Transverse colon (tissue), 4 donors: ENCODE data around the gene NUP133. TPM values are rescaled to one million over a fixed set of nuclear protein-coding genes. Genes with fewer than 3 reads are reported as not detected.
A peak's percentile ranks its signal among the peaks of the same experiment; 100 is the strongest.

Source experiments
- DNase-seq: peaks from one replicate; pipeline ENCODE4 v3.0.0-alpha.2; 2019
- H3K27ac ChIP-seq, 4 donors: fragments of 200-600 bp; sonication (generic); 2 replicates each; pipeline ENCODE4 v1.5.1; 2016 to 2018; ENCODE audit warnings: inconsistent platforms in 4 of 4
- H3K27me3 ChIP-seq: fragments of 200-600 bp; sonication (generic); 2 replicates; pipeline ENCODE4 v1.5.1; 2017; ENCODE audit warnings: inconsistent platforms
- H3K36me3 ChIP-seq, 4 donors: fragments of 200-600 bp; sonication (generic); 2 replicates each; pipeline ENCODE4 v1.5.1; 2017 to 2019; ENCODE audit warnings: inconsistent platforms in 4 of 4
- H3K4me1 ChIP-seq, 4 donors: fragments of 200-600 bp; sonication (generic); 2 replicates each; pipeline ENCODE4 v1.5.1; 2017 to 2020; ENCODE audit warnings: inconsistent platforms in 4 of 4
- H3K4me3 ChIP-seq, 4 donors: fragments of 200-600 bp; sonication (generic); 1 replicate in 1 of 4; 2 replicates in 3 of 4; pipeline versions ENCODE4 v1.5.1 to v1.6.1; 2017 to 2019; ENCODE audit warnings: inconsistent platforms in 4 of 4
- H3K9me3 ChIP-seq, 2 donors: fragments of 200-600 bp; sonication (generic); 2 replicates each; pipeline ENCODE4 v1.5.1; 2017 to 2019; ENCODE audit warnings: inconsistent platforms in 2 of 2
- EP300 ChIP-seq: sonication (generic); formaldehyde crosslinking; IDR thresholded peaks from one replicate; pipeline ENCODE4 v1.6.1; 2017; ENCODE audit warnings: antibody characterized with exemption, low read depth
- POLR2A ChIP-seq: fragments of 450-650 bp; IDR thresholded peaks from one replicate; pipeline ENCODE4 v1.6.1; 2016; ENCODE audit warnings: antibody characterized with exemption, mild to moderate bottlenecking, moderate library complexity
- POLR2AphosphoS5 ChIP-seq, 3 donors: sonication (generic); formaldehyde crosslinking; IDR thresholded peaks; one replicate each; pipeline ENCODE4 v1.6.1; 2016; ENCODE audit warnings: antibody characterized with exemption in 3 of 3
- WGBS, 2 donors: methylation state at CpG; one replicate each; pipeline ENCODE4 v1.1.5; 2018; ENCODE audit warnings: low coverage in 1 of 2; 5-methylcytosine and 5-hydroxymethylcytosine counted together
- in situ Hi-C, 4 donors: fragments of 200-750 bp; cut with MboI; loops; one replicate each; pipeline versions ENCODE4 v1.15.0 to v1.15.1; 2017; ENCODE audit warnings: low sequenced_read_pairs in 3 of 4, low pct_ligation_motif_present in 1 of 4, low pct_unique_long_range_greater_than_20kb in 1 of 4
- intact Hi-C: fragments of 100-400 bp; cut with DNase I; formaldehyde crosslinking; loops from one replicate; pipeline ENCODE4 v1.15.1; 2023; ENCODE audit warnings: low total_unique reads
- total RNA-seq, 4 donors: library from RNA; depleted of rRNA; stranded (reverse); fragments of >200 nt; gene quantifications; one replicate each; pipeline ENCODE4 v1.1.0, GENCODE V29; 2016
- TF ChIP-seq, protein P1 (sequence below), 5 experiments: fragments of 200-600 bp in 3 of 5; fragments of 450-650 bp in 2 of 5; sonication (generic) in 3 of 5; IDR thresholded peaks; 1 replicate in 2 of 5; 2 replicates in 3 of 5; pipeline ENCODE4 v1.5.1; 2016 to 2017; ENCODE audit warnings: antibody characterized with exemption in 5 of 5, inconsistent platforms in 3 of 5, mild to moderate bottlenecking in 2 of 5, moderate library complexity in 1 of 5

NUP133 gene
- total RNA-seq, 4 donors from 2014 or later = 14.6 to 118 (median 22.9) TPM

DNA sequence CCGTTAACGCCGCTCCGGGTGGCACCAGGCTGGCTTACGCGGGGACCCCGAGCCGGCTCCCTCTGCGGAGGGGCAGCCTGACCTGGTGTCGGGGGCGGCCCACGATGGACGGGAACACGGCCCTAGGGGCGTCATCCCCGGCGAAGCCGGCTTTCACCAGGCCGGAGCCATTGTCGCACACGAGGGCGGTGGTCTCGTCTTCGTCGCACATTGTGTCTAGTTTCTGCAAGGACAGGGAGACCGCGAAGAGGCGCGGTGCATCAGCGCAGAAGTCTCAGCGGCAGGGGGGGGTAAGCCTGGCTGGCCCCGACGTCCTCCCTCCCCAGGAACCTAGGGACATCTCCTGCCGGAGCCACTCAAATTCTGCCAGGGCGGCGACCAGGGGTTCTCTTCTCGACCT, 75.2 kb downstream of the NUP133 start:
- no peak overlapping the region for H3K27ac ChIP-seq
- no peaks in the 10 kb centered on the region for H3K36me3 ChIP-seq
- intact Hi-C loops (no loop called here), in situ Hi-C loops (no loop called here)
- no peaks in the 10 kb centered on the region for H3K9me3 ChIP-seq
- DNase-seq = no peak
- peaks cover 87% of the 10 kb centered on the region for H3K27me3 ChIP-seq
- H3K4me3 ChIP-seq = no peak overlapping the region
- 25% methylated on average over 36 of the region's 37 CpGs; no CpG with 5 or more reads in 1 of the 2 donors for WGBS, 2 donors
- peaks cover 10 to 31% (median 23%) of the 10 kb centered on the region in 4 donors for H3K4me1 ChIP-seq
- TF ChIP-seq POLR2AphosphoS5 (IDR thresholded peaks at IDR 0.05) (no peak), EP300 (no peak), POLR2A (no peak)
- TF ChIP-seq, protein P1, sequence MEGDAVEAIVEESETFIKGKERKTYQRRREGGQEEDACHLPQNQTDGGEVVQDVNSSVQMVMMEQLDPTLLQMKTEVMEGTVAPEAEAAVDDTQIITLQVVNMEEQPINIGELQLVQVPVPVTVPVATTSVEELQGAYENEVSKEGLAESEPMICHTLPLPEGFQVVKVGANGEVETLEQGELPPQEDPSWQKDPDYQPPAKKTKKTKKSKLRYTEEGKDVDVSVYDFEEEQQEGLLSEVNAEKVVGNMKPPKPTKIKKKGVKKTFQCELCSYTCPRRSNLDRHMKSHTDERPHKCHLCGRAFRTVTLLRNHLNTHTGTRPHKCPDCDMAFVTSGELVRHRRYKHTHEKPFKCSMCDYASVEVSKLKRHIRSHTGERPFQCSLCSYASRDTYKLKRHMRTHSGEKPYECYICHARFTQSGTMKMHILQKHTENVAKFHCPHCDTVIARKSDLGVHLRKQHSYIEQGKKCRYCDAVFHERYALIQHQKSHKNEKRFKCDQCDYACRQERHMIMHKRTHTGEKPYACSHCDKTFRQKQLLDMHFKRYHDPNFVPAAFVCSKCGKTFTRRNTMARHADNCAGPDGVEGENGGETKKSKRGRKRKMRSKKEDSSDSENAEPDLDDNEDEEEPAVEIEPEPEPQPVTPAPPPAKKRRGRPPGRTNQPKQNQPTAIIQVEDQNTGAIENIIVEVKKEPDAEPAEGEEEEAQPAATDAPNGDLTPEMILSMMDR (IDR thresholded peaks at IDR 0.05) = no peak

DNA sequence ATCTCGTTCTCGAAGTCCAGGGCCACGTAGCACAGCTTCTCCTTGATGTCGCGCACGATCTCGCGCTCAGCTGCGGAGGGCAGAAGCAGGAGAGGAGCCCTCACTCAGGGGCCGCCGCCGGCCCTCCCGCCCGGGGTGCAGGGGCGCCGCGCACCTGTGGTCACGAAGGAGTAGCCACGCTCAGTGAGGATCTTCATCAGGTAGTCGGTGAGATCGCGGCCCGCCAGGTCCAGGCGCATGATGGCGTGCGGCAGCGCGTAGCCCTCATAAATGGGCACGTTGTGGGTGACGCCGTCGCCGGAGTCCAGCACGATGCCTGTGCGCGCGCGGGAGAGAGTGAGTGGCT, 76.1 kb downstream of the NUP133 start:
- Histone ChIP-seq H3K27ac (no peak overlapping the region), H3K4me1 (peaks cover 10 to 31% (median 23%) of the 10 kb centered on the region in 4 donors), H3K9me3 (no peaks in the 10 kb centered on the region), H3K36me3 (no peaks in the 10 kb centered on the region), H3K4me3 (peak overlapping the region in 1 of 4 donors; percentile 18), H3K27me3 (peaks cover 94% of the 10 kb centered on the region)
- DNase-seq = no peak
- in situ Hi-C loops = no loop called here
- WGBS, 2 donors = 17% methylated on average over 25 of the region's 38 CpGs; no CpG with 5 or more reads in 1 of the 2 donors
- intact Hi-C loops = no loop called here
- no peak for TF ChIP-seq POLR2AphosphoS5 (IDR thresholded peaks at IDR 0.05)
- TF ChIP-seq, protein P1 (IDR thresholded peaks at IDR 0.05) = no peak
- no peak for TF ChIP-seq EP300
- TF ChIP-seq POLR2A = no peak

- DNase-seq = no peak
- in situ Hi-C loops (no loop called here), intact Hi-C loops (no loop called here)
- Histone ChIP-seq H3K9me3 (no peaks in the 10 kb centered on the region), H3K27ac (no peak overlapping the region), H3K36me3 (no peaks in the 10 kb centered on the region), H3K27me3 (peaks cover 94% of the 10 kb centered on the region), H3K4me1 (peaks cover 10 to 31% (median 23%) of the 10 kb centered on the region in 4 donors), H3K4me3 (peak overlapping the region in 1 of 4 donors; percentile 18)
- 13% methylated on average over 44 of the region's 65 CpGs; no CpG with 5 or more reads in 1 of the 2 donors for WGBS, 2 donors
- TF ChIP-seq, protein P1 (IDR thresholded peaks at IDR 0.05) = no peak
- no peak for TF ChIP-seq EP300
- no peak for TF ChIP-seq POLR2AphosphoS5 (IDR thresholded peaks at IDR 0.05)
- TF ChIP-seq POLR2A = no peak
Observed at GRCh38 chr1:229431284-229432115, 76.6 kb downstream of the NUP133 start.

DNA sequence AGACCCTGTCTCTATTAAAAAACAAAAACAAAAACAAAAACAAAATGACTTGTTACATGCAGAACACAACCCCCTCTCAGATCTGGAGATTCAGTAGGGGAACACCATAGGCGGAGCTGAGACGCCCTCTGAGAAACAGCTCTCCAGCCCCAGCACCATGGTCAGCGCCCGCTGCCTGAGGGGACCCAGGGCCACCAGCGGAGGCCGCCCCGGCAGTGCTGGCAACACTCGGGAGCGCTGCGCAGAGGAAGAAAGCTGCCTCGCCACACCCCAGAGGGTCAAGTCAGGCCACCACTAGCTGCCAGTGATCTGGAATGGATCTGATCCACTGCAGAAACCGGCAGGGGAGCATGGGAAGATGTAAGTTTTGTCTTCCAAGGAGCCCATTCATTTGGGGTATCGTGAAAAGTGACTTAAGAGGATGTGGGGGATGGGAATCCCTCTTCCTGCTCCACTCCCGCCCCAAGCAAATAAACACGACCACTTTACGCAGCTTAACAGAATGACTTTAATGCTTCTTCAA, 77.3 kb downstream of the NUP133 start:
- Histone ChIP-seq H3K9me3 (no peaks in the 10 kb centered on the region), H3K4me3 (no peak overlapping the region), H3K4me1 (peaks cover 10 to 31% (median 23%) of the 10 kb centered on the region in 4 donors), H3K27me3 (peaks cover 94% of the 10 kb centered on the region), H3K27ac (no peak overlapping the region), H3K36me3 (no peaks in the 10 kb centered on the region)
- intact Hi-C loops (no loop called here), in situ Hi-C loops (no loop called here)
- TF ChIP-seq, protein P1 (IDR thresholded peaks at IDR 0.05) = no peak
- no peak for TF ChIP-seq POLR2AphosphoS5 (IDR thresholded peaks at IDR 0.05)
- TF ChIP-seq EP300 = no peak
- no peak for TF ChIP-seq POLR2A
- DNase-seq = peak; percentile 40
- 8% methylated on average over 12 of the region's 16 CpGs; no CpG with 5 or more reads in 1 of the 2 donors for WGBS, 2 donors
